Body of pancreas (tissue), 4 donors: Measurements from ENCODE around the gene CDH4.

Experiments used
- POLR2A ChIP-seq, 3 donors: fragments of 450-650 bp; IDR thresholded peaks; one replicate each; pipeline ENCODE4 v1.6.1; 2016; ENCODE audit warnings: antibody characterized with exemption in 3 of 3, mild to moderate bottlenecking in 2 of 3
- TF ChIP-seq, protein P1 (sequence below), 7 experiments: fragments of 450-650 bp in 4 of 7; fragments of 200-600 bp in 3 of 7; sonication (generic) in 3 of 7; IDR thresholded peaks; one replicate each; pipeline ENCODE4 v1.5.1; 2016 to 2019; ENCODE audit warnings: antibody characterized with exemption in 7 of 7

DNA sequence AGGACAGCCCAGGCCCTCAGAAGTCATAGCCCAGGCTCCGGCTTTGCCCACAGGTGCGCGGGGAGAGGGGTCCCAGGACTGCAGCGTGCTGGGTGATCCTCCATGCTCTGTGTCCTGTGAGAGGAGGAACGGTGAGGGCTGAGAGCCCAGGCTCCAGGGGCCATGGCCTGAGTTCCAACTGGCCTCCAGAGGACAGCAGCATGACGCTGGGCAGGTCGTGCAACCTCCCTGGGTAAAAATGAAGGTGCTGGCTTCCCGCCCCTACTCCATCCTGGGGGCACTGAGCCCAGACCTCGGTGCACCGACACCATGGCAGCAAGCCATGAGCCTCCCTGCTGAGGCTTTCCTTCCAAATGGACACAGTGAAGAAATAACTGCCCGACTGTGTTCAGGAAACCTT lies 508.3 kb downstream of the CDH4 start:
- TF ChIP-seq, protein P1, sequence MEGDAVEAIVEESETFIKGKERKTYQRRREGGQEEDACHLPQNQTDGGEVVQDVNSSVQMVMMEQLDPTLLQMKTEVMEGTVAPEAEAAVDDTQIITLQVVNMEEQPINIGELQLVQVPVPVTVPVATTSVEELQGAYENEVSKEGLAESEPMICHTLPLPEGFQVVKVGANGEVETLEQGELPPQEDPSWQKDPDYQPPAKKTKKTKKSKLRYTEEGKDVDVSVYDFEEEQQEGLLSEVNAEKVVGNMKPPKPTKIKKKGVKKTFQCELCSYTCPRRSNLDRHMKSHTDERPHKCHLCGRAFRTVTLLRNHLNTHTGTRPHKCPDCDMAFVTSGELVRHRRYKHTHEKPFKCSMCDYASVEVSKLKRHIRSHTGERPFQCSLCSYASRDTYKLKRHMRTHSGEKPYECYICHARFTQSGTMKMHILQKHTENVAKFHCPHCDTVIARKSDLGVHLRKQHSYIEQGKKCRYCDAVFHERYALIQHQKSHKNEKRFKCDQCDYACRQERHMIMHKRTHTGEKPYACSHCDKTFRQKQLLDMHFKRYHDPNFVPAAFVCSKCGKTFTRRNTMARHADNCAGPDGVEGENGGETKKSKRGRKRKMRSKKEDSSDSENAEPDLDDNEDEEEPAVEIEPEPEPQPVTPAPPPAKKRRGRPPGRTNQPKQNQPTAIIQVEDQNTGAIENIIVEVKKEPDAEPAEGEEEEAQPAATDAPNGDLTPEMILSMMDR (IDR thresholded peaks at IDR 0.05) = no peak
- no peak for TF ChIP-seq POLR2A (IDR thresholded peaks at IDR 0.05)
